ENCODE results near the gene ZBTB45.

Gene ZBTB45

GRCh38 chr19:58538257-58539168, 18.9 kb upstream of the ZBTB45 start:
- DNase-seq (ENCODE audit: low spot score): no peak

GRCh38 chr19:58536852-58537798, 17.5 kb upstream of the ZBTB45 start:
- DNase-seq (ENCODE audit: low spot score): no peak

DNA sequence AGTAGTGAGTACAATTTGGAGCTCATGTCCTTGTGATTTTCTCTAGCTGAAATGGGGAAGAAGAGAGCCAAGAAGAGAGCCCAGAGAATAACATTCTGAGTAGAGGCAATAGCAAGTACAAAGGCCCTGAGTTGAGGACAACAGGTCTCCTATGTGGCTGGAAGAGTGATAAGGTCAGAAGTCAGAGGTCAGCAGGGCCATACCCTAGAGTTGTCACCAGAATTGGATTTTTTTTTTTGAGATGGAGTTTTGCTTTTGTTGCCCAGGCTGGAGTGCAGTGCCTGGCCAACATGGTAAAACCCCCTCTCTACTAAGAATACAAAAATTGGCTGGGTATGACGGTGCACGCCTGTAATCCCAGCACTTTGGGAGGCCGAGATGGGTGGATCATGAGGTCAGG, 16.2 kb upstream of the ZBTB45 start:
- no peak for DNase-seq (ENCODE audit: low spot score)

- no peak for DNase-seq (ENCODE audit: low spot score)
Observed at GRCh38 chr19:58531034-58531840, 11.6 kb upstream of the ZBTB45 start.

GRCh38 chr19:58529405-58529804, 9.8 kb upstream of the ZBTB45 start:
- DNase-seq (ENCODE audit: low spot score): no peak

GRCh38 chr19:58522709-58523108, 3.1 kb upstream of the ZBTB45 start:
- DNase-seq (ENCODE audit: low spot score): no peak

GRCh38 chr19:58521651-58522050, 2.0 kb upstream of the ZBTB45 start:
- DNase-seq (ENCODE audit: low spot score): no peak

DNA sequence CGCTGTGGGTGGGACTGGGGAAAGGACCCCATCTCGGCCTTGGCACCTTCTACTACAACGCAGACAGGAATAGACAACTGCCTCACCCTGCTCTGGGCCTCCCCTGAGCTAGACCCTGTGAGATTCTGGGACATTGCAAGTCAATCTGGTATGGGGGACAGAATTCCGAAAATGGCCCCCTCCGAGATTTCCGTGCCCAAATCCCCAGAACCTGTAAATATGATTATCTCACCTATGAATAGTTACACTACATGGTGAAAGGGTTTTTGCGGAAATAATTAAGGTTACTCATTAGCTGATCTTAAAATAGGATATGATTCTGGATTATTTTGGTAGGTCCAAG, 618 bp upstream of the ZBTB45 start:
- DNase-seq (ENCODE audit: low spot score): no peak

GRCh38 chr19:58519087-58519354, 589 bp downstream of the ZBTB45 start:
- DNase-seq (ENCODE audit: low spot score): peak; percentile 65

DNA sequence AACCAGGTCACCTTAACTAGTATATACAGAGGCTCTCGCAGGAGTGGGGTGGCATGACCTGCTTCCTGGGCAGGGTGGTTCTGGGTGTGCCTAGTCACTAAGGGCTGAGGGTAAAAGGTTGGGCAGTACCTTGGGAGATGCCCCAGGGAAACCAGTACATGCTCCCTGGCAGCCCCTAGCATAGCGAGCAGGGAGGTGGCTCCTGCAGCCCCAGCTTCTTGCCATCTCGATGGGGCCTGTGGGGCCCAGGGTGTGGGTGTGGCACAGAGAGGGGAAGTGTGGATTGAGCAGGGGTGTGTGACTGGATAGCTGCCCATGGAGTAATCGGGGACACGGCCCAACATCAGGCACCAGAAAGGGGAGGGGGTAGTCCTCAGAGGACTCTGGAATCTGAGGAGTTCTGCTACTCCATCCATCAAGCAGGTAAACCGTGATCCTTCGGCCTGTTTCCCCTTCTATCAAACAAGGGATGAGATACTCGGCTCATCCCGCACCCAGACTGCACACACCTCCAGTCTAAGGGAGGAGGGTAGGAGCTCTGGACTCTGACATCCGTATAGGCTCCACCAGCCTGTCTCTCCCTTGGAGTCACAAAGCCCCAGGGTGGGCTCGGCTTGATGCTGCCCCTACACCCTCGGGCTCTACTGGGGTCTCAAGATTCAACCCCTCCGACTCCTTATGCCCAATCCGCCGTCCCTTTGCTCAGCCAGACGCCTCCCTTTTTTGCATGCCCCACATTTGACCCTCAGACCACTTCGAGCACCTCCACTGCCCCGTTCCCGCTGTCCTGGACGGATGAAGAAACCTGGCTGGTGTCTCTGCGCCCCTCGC, 1.1 kb downstream of the ZBTB45 start:
- no peak for DNase-seq (ENCODE audit: low spot score)

- DNase-seq (ENCODE audit: low spot score): no peak
Observed at GRCh38 chr19:58516964-58517833, 2.4 kb downstream of the ZBTB45 start.

GRCh38 chr19:58516246-58516836, 3.3 kb downstream of the ZBTB45 start:
- DNase-seq (ENCODE audit: low spot score): no peak

- DNase-seq (ENCODE audit: low spot score): no peak
Observed at GRCh38 chr19:58515259-58515658, 4.4 kb downstream of the ZBTB45 start.

GRCh38 chr19:58514564-58515022, 5.0 kb downstream of the ZBTB45 start:
- no peak for DNase-seq (ENCODE audit: low spot score)

DNA sequence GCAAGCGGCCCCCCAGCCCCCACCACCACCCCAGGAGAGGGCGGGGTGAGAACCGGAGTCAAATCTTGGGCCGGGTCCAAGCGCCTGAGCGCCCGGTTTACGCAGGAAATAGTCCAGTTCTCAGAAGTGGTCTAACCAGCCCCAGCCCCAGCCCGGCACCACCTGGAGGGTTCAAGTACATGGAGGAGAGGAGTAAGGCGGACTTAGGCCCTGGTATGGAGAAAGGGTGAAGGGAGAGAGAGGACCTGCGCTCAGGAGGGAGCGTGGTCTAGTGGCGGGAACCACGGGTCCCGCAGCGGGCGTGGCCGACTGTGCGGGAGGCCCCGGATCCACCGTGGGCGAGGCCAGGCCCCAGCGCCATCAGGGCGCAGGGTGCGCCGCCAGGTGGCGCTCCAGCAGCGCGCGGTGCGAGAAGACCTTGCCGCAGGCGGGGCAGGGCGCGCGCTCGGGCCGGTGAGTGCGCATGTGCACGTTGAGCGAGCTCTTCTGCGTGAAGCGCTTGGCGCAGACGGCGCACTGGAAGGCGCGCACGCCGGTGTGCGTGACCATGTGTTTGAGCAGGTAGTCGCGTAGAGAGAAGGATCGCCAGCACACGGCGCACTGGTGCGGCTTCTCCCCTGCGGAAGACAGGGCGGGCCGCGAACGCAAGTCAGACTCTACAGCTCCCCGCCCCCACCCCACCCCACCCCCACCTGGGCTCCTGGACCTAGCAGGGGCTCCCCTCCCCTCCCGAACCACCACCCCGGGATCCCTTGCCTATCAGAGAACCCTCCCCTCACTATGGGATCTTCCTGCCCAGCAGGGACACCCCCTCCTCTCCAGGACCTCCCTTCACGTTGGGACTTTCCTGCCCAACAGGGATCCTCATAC, 5.7 kb downstream of the ZBTB45 start:
- peak; percentile 90 for DNase-seq (ENCODE audit: low spot score)

DNA sequence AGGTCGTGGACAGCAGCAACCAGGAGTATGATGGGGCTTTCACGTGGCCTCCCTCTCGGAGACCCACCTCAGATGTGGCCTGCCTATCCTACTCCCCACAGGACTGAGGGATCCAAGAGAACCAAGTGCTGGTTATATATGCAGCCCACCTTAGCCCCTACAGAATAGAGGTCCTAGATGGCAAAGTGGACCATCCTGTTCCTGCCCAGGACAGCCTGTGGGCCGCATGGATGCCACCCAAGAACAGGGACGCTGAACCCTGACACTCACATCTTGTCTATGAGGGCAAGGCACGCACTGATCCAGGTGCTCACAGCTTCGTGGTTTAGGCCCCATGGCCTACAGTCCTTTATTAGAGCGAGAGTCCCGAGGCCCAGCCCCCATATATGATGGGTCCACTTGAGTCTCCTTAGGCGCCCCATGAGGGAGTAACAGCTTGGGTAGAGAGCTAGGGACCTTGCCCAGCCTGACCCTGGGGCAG, 6.4 kb downstream of the ZBTB45 start:
- DNase-seq (ENCODE audit: low spot score): no peak

- no peak for DNase-seq (ENCODE audit: low spot score)
Observed at GRCh38 chr19:58511353-58512208, 8.0 kb downstream of the ZBTB45 start, which contains the start of gene SLC27A5. Gene SLC27A5 (minus strand): TSS chr19:58511992. CDS start chr19:58511955, 37 bp downstream.

Measured in LoVo (cell line).